Putamen (tissue), 1 donor: ENCODE results near the gene TECPR2.

Experiments used
- DNase-seq: peaks from one replicate; pipeline ENCODE4 v3.0.0-alpha.2; 2016; ENCODE audit warnings: low spot score

The TECPR2 gene

GRCh38 chr14:102464846-102465341 lies 102.2 kb downstream of the TECPR2 start:
- DNase-seq = no peak

DNA sequence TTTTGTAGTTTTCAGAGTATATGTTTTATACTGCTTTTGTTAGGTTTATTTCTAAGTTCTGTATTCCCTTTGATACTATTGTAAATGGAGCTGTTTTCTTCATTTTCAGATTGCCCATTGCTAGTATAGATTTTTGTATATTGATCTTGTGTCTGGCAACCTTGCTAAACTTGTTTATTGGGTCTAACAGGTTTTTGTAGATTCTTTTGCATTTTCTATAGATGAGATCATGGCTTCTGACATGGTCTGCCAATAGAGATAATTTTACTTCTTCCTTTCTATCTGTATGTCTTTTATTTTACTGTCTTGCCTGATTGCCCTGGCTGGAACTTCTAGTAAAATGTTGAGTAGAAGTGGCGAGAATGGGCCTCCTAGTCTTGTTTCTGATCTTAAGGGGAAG lies 106.5 kb downstream of the TECPR2 start:
- no peak for DNase-seq

- no peak for DNase-seq
Measured at GRCh38 chr14:102471921-102472790, 109.4 kb downstream of the TECPR2 start.

GRCh38 chr14:102472791-102473150 lies 110.0 kb downstream of the TECPR2 start:
- no peak for DNase-seq

DNA sequence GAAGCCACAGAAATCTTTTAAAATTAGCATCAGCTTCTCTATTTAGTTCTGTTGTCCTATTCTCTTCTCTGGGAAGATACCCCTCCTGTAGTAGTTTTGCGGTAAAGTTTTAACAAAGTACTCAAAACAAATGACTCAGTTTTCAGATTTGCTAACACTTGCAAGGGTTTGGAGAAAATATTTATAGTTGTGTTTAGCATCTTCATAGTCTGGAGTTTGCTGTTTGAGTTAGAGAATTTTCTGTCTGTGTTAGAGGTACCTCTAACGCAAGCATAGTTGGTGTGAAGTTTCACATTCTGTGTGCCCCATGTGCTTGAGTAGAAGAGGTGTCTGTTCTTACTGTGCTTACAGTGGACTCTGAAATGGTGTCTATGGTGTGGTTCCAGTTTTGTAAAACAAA lies 110.8 kb downstream of the TECPR2 start:
- DNase-seq = no peak

- peak; percentile 64 for DNase-seq
Measured at GRCh38 chr14:102474934-102475333, 112.2 kb downstream of the TECPR2 start.

- DNase-seq = no peak
Measured at GRCh38 chr14:102479107-102479506, 116.4 kb downstream of the TECPR2 start.

DNA sequence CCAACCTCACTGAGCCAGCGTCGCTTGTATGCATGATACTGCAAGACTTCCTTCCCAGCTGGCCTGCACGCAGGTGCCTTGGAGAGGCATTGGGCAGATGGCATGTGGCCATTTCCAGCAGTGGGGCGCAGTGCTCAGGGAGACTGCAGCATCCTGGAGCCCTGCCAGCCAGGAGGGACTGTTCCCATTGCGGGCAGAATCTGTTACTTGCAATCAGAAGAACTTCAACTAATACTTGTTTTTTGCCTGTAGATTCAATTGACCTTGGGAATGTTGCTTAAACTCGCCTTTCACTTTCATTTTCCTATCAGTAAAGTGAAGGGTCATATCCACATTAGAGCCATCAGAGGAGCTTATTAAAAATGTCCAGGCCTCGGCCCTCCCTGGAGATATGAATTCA lies 117.0 kb downstream of the TECPR2 start:
- DNase-seq = no peak

GRCh38 chr14:102481371-102481770 lies 118.6 kb downstream of the TECPR2 start:
- no peak for DNase-seq

DNA sequence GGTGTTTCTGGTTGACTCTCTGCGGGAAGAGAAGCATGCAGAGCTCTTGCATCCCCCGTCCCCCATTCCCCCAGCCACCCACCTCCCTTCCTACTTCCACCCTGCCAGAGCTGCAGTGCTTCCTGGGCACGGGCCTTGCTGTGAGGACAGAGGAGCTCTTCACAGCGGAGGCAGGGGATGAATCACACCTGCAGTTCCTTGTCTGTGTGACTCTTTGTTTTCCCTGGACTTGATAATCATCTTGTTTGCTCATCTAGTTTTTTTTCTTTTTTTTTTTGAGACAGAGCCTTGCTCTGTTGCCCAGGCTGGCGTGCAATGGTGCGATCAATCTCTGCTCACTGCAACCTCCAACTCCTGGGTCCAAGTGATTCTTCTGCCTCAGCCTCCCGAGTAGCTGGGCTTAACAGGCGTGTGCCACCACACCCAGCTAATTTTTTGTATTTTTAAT lies 119.1 kb downstream of the TECPR2 start:
- DNase-seq = peak; percentile 15

DNA sequence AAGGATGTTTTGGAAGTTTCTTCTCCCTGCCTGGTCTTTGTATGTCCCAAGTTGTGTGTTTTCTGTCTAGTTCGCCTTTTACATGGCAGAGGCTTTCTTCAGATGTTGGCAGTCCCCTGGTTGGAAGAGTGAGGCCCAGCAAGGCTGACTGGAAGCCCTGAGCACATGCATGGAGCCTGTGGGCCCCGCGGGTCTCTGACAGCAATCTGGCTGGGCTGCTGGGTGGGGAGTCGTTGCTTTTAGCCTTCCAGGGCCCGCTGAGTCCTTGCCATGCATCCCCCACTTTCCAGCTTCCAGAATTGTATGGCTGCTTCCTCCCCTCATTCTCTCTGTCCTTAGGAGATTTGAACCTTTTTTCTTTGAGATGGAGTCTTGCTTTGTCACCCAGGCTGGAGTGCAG lies 121.6 kb downstream of the TECPR2 start:
- DNase-seq = no peak

DNA sequence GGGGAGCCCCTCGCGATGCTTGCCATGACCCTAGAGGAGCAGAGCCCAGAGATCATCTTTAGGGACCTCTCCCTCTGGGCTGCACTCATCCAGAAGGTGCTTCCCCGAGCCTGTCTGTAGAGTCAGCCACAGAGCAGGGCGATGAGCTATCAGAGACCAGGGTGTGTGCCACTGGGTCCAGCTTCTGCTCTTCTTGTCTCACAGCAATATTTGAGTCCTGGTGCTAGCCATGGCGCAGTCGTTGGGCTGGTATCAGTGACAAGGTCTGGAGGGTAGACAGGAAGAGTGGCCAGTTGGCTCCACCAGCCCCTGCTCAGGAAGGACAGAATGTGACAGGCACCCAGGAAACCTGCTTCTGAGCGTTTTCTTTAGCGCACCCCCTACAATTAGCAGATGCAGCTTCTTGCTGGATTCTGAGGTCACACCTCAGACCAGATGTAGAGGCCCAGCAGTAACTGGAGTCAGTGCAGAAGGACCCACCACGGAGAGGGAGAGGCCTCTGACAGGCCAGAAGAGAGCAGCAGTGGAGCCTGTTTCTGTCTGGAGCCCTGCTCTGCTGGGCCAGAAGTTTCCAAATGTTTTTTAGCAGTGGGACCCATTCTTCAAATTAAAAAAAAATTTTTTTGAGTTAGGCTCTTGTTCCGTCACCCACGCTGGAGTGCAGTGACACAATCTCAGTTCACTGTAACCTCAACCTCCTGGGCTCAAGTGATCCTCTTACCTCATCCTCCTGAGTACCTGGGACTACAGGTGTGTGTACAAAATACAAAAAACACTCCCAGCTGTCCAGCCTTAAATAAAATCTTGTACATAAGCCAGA lies 123.2 kb downstream of the TECPR2 start:
- DNase-seq = no peak

DNA sequence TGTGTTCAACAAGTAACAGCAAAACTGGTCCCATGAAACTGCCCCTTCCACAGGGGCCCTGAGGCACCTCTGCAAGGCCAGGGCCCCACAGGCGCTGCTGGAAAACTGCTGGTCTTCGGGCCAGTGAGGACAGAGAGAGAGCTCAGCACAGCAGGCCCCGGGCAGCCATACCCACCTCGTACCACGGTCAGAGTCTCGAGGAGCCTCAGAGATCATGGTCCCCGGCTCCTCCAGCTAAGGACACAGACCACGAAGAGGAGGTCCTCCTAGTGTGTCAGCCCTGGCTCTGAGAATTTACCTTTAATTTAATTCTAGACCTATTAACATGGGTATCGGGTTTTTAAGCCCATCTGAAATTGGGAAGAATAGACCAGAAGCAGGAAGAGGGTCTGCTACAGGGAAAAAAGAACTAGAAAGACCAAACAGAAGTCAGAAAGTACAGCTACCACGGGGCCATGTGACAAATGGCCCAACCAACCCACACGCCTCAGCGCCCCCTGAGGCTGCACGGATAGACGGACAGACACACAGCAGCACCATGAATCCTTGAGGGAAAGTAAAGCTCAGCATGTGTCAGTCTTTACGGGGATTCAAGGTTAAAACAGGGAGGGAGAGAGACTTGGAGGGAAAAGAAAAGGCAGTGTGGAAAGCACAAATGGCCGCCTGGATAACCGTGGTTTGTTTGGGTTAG lies 123.9 kb downstream of the TECPR2 start:
- DNase-seq = no peak

- DNase-seq = no peak
Measured at GRCh38 chr14:102487204-102487577, 124.5 kb downstream of the TECPR2 start.

DNA sequence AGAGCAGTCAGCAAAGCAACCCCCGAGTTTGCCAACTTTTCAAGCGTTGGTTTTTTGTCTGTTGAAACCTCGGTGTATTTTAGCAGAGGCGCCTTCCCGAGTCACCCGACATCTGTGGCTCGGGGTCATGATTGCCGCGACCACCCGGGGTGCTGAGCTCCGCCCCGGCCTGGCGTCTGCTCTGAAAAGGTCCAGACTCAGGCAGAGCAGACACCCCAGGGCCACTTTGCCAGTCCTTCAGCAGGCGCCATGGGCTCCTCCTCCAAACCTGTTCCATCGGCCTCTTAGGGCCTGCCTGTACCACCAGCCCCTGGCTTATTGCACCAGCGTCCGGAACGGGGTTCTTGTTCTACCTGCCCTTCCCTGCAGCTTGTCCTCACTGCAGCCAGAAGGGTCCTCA lies 127.7 kb downstream of the TECPR2 start:
- DNase-seq = no peak

- no peak for DNase-seq
Measured at GRCh38 chr14:102491366-102491765, 128.6 kb downstream of the TECPR2 start.

DNA sequence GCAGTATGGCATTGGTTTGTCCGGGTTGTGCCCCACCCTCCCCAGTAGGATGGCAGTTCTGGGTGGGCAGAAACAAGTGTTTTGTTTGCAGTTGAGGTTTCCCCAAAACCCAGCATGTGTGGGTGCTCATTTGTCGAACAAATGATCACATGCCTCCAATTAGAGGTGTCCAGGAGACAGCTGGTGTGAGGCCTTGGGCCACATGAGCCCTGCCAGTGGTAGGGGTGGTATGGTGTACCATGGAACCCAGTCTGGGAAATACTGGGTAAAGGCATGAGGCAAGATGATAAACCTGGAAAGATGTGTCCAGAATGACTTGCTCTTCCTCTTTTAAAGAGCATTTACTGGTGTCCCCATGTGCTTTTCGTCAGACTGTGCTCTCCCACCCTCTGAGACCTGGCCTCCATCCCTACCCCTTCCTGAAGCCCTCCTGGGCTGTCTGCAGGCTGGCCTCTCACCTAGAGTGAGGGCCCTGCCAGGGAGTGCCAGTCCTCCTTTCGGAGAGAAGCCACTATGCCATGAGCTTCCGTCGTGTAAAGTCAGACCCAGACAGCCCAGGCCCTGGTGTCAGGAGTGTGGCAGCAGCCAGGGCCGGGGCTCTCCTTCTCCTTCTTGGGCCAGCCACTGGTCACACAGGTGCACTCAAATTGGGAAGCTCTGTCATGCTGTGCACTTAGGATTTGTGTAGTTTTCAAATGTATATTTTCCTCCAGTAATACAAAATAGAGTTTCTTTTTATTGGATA lies 129.2 kb downstream of the TECPR2 start:
- DNase-seq = no peak

DNA sequence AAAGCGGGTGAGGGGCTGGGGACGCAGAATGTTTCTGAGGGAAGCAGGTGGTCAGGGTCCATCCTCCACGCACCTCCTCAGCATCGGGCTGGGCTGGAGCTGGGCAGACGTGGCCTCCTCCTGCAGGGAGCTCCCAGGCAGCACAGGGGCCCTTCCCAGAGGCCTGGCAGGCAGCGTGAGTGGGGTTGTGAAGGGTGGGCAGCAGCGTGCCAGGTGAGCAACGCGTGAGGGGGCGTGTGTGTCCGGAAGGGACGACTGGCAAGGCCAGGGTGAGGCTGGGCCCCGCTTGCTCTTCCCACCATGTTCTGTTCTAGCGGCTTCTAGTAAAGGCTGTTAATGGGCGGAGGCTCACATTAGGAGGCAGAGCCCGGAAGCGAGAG lies 129.8 kb downstream of the TECPR2 start:
- no peak for DNase-seq

- no peak for DNase-seq
Measured at GRCh38 chr14:102493096-102493495, 130.4 kb downstream of the TECPR2 start.

DNA sequence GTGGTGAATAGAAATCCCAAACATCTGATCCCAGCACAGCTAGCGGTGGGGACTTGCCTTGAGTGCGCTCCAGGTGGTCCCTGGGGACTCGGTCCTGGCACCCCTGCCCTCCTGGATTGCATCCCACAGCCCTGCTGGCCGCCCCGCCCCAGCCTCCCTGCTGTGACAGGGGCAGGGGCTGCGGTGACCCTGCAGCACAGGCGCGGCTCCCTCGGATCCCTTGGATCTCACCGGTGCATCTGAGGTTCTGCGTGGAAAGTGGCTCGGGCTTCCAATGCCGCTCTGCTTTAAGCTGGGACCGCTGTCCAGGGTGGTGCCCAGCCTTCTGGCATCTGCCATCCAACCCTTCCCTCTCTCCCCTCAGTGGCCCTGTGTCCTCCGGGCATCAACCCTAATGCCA lies 130.8 kb downstream of the TECPR2 start:
- DNase-seq = no peak

GRCh38 chr14:102495491-102496330 lies 133.0 kb downstream of the TECPR2 start:
- DNase-seq = no peak
